HG02763 (cell line): ENCODE data around the gene FOXI2.

Source experiments
- ATAC-seq: cut with Tn5 transposase; IDR thresholded peaks from one replicate; pipeline ENCODE4 v1.9.1; 2021; ENCODE audit warnings: mild to moderate bottlenecking, moderate library complexity; ENCODE audit not compliant: unreplicated experiment

The FOXI2 gene

DNA sequence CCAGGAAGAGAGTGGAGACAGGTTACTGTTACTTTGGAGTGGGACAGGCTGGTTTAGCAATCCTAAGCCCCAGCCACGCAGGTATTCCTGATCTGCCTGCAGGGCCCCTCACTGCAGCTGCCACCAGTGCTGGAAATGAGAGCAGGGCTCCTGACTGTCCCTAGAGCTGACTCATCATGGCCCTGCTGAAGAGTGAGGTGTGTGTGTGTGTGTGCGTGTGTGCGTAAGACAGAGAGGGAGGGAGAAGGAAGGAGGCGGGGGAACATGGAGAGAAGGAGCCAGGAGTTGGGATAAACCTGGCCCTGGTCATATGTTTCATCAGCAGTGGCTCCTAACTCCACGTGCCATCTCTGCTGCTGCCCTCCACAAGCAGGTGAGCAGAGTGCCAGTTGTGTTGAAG lies 3.6 kb downstream of the FOXI2 start:
- no peak for ATAC-seq

DNA sequence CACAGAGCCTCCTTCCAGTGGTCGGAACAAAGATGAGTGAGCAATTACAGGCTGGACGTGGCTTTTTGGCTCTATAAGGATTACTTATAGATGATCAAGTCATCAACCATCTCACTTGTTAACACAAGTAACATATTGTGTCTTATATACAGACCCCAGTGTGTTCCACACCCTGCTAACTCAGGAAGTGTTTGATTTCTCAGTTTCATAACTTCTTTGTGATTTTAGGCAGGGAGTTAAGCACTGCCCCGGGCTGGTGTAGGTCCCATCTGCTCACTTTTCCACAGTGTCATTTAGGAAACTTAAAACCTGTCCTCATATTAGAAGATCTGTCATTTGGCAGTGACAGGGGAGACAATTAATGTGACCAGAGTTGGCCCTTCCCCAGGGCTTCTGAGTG lies 6.2 kb downstream of the FOXI2 start:
- ATAC-seq = no peak

DNA sequence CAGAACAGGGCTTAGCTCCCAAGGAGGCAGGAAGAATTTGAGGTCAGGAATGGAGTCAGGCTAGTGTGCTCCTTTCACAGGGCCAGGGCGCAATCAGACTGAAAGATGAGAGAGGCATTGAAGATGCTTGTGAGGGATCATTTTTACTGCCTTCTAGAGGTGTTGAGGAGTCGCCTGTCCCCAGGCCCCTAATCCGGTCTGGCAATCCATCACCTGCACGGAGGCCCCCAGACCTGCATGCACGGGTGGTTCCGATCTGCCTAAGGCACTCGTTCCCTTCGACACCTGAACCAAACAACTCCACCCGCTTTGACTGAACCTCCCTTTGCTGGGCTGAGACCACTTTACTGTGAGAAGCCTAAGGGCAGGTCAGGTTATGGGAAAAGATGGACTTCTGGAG lies 8.0 kb downstream of the FOXI2 start:
- no peak for ATAC-seq

DNA sequence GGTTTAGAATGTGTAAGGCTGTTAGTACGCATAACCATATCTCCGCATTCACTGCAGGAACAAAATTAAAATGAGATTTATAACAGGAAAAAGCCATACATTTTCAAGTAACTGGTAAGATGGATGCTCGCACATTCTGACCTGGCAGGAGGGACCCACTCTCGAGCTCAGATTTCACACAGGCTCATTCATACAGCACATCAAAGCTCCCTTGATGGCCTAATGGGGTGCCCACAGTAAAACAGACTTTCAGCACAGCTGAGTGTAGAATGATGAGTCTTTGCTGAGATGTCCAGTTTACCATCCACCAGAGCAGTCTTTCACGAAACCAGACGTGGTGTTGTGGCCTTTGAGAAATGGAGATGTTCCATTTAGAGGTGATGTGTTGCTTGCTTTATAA lies 8.9 kb downstream of the FOXI2 start:
- no peak for ATAC-seq

DNA sequence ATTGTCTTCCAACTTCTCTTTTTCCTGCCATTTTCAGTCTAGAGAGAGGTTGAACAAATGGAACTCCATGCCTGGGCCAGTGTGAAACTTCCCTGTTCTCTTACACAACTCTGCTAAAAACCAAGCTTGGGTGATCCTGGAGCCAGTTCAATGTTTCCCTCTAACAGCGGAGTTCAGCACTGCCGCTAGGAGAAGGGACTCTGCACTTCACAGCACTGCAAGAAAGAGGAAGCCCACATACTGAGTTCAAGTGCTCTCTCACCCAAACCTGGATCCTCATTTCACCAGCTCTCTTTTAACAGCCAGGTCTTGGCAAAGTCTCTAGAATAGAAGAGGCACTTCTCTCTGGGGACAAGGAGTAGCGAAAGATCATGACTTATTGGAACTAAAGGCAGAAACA lies 18.8 kb downstream of the FOXI2 start:
- ATAC-seq = no peak

DNA sequence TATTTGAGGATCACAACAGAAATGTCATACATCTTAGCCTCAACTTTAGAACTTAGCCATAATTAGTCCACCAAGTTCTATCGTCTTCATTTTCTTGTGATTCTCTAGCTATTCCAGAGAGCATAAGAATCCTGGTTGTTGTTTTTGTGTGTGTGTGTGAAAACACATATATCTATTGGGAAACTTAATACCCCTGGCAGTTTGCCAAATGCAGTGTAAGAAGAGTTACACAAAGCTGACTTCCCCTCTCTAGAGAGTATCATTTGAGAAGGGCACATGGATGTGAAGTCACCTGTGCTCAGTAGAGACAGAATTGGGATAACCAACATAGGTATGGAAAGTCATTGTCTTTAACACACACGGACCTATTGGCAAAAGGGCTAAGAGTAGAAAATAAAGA lies 19.3 kb downstream of the FOXI2 start:
- ATAC-seq = no peak

DNA sequence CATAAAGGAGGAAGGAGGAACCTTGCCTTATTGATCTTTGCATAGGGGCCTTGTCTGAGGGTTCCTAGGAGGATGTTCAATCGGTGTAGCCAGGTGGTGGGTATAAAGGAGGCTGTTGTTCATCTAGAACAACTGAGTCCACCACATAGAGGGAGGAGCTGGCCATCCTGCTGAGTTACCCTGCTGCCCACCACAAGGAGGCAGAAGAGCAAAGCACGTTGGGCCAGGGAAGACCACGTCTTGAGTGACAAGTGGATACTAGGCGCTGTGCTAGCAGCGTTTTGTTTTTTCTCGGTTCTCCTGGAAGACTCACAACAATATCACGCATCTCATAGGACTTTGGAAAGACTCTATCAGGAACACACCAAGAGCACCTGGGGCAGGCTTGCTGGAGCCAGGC lies 20.0 kb downstream of the FOXI2 start:
- ATAC-seq = no peak

DNA sequence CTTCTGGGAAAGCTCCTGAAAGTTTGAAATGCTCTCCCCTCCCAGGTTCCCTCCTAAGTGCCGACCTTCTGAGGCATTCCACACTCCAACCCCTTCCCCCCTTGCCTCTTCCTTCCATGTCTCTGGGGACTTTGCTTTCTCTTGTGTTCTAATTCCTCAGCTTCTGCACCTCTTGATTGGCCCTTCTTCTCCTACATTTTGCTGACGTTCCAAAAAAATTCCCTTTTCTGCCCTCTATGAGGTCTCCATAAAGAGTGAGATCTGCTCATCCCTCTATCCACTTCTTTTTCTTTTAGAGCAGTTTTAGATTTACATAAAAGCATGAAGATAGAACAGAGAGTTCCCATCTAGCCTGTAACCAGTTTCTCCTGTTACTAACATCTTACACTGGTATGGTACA lies 22.3 kb downstream of the FOXI2 start:
- ATAC-seq = no peak

DNA sequence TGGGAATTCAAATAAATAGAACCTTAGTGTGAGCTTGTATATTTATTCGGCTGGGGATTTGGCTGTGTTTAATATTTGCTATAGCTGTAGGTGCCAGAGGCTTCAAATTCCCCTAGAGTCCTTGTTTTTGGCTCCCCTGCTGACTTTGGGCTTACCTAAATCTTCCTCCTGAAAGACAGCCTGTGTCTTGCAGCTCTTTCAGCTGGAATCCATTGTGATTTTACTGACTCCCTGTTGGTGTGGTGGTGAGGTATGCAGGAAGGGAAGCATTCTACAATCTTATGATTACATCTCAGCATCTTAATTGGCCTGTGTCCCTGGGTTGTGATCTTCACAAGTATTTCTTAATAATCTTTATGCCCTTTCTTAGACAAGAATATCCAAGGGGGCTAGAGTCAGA lies 25.9 kb downstream of the FOXI2 start:
- no peak for ATAC-seq

DNA sequence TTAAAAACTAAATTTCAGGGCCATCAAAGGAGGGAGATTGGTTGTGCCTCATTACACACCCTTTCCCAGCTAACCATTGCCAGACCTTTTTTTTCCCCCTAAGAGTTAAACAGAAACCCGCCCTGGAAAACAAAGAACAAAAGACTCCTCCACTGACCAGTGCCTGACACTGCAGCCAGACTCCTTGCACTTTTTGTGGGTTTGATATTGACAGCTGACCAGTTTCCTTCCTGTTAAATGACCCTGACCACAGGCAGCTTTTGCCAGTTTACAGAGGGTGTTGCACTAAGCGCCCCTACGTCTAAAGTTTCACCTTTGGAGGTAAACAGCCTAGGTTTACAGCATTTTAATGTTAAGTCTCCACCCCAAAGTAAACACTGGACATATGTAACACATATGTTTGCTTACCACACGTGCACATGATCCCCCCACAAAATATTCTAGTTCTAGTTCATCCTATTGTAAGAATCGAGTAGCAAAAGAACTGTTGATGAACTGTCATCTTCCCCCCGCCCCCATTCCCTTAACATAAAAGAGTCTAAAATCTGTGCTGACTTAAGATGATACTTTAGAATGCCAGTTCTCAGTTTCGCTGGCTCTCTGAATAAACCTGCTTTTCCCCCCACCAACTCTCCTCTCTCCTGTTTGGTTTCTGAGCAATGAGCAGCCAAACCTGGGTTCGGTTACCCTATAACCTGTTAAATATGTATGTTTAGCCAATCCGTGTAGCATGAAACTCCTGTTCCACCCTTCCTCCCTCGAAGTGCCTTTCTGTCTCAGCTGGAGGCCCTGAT lies 38.0 kb downstream of the FOXI2 start:
- no peak for ATAC-seq

DNA sequence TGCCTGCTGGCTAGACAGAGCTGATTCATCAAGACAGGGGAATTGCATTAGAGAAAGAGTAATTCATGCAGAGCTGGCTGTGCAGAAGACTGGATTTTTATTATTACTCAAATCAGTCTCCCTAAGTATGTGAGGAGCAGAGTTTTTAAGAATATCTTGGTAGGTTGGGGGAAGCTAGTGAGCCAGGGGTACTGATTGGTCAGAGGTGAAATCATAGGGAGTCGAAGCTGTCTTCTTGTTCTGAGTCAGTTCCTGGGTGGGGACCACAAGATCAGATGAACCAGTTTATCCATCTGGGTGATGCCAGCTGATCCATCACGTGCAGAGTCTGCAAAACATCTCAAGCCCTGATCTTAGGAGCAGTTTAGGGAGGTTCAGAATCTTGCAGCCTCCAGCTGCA lies 39.8 kb downstream of the FOXI2 start:
- no peak for ATAC-seq

DNA sequence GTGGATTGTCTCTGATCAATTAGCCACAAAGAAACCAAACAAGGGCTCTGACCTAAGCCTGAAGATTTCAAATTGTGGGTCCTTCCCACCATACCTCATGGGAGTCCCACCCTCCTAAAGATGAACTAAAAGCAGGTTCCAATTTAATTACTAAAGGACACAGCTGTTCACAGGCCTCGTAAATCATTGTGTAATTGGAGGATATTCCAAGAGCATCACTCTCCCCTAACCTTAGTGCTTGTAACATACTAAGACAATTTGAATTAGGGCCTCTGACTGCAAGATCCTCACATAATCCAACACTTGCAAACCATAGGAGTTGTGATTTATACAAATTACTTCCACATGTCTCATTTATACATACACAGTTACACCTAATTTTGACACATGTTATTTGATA lies 44.4 kb downstream of the FOXI2 start:
- no peak for ATAC-seq

DNA sequence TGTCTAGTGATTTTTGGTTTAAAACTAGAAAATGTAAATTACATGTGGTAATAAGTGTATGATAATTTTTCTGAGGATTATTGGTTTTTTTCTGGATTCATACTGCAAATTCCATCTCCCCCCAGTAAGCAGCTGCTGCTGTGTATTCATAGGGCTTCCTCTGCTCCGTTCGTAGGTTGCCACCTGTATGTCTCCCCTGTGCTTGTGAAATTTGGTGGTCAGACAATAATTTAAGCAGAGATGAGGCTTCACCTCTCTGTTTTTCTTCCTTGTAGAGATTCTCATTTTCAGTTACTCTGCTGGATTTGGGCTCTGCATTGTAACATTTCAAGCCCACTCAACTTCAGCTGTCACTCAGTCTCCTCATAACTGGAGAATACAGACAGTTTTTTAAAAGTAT lies 50.9 kb downstream of the FOXI2 start:
- no peak for ATAC-seq

DNA sequence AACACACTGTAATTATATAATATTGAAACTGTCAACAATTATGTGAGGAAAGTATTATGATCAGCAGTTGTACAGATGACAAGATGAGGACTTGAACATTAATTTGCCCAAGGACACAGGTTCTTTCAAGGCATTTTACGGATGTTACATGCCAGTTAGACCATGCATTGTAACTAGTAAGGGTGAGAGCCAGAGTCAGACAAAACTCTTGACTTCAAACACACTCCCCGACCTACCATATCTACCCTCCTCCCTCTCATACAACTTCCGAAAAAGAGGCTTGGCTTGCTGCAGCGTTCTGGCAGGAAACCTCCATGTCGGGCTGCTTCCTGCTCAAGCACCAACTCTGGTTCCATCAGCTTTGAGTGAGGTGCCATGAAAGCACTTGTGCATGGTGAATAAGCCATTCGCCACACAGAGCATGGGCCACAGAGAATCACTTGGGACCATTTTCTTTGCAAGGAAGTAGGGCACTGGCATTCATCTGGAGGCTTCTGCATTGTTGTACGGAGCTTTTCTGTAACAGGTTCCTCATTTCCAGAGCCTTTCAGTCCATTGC lies 53.2 kb downstream of the FOXI2 start:
- no peak for ATAC-seq
